Calu3 (cell line): ENCODE results near the gene NCOA7. TPM values are rescaled to one million over a fixed set of nuclear protein-coding genes. Genes with fewer than 3 reads are reported as not detected.

ENCODE experiments used
- BruUV-seq: library from RNA; stranded (reverse); fragments of 400-500 nt; replicated peaks from 2 replicates; lab custom pipeline; 2021; lab: Mats Ljungman, UMichigan
- CTCF ChIA-PET: fragments of 300-600 bp; sonication (Branson Sonifier 250); formaldehyde crosslinking; loops from one replicate; lab custom pipeline; 2022; ENCODE audit warnings: antibody characterized with exemption; lab: Charles Lee
- DNase-seq: peaks from one replicate; pipeline ENCODE4 v3.0.0; 2022
- H3K27ac Mint-ChIP-seq: one replicate; pipeline ENCODE4 v1.8.0; 2022; ENCODE audit warnings: mixed read lengths; ENCODE audit not compliant: unreplicated experiment
- H3K27me3 Mint-ChIP-seq: one replicate; pipeline ENCODE4 v1.8.0; 2022; ENCODE audit warnings: mixed read lengths; ENCODE audit not compliant: unreplicated experiment
- H3K36me3 Mint-ChIP-seq: one replicate; pipeline ENCODE4 v1.8.0; 2022; ENCODE audit warnings: mild to moderate bottlenecking, moderate library complexity, mixed read lengths; ENCODE audit not compliant: insufficient read depth, unreplicated experiment
- H3K4me1 Mint-ChIP-seq: one replicate; pipeline ENCODE4 v1.8.0; 2022; ENCODE audit warnings: mild to moderate bottlenecking, low read depth, mixed read lengths; ENCODE audit not compliant: unreplicated experiment
- H3K4me3 Mint-ChIP-seq: one replicate; pipeline ENCODE4 v1.8.0; 2022; ENCODE audit warnings: mild to moderate bottlenecking, low read depth, moderate library complexity, mixed read lengths; ENCODE audit not compliant: unreplicated experiment
- H3K9me3 Mint-ChIP-seq: one replicate; pipeline ENCODE4 v1.8.0; 2022; ENCODE audit warnings: low read depth, mixed read lengths; ENCODE audit not compliant: unreplicated experiment
- intact Hi-C: fragments of 100-400 bp; cut with micrococcal nuclease; formaldehyde crosslinking; loops from one replicate; pipeline ENCODE4 v1.10.0; 2022; ENCODE audit not compliant: unreplicated experiment
- total RNA-seq: library from RNA; stranded (reverse); gene quantifications from 2 replicates; pipeline ENCODE4 v1.2.3, GENCODE V29; 2022
- TF ChIP-seq, protein P1 (sequence below): fragments of 200-600 bp; IDR thresholded peaks from one replicate; pipeline ENCODE4 v1.8.0; 2022; ENCODE audit warnings: antibody characterized with exemption; ENCODE audit not compliant: unreplicated experiment

Gene NCOA7
- total RNA-seq, 1 experiment from 2014 or later = 102 TPM

GRCh38 chr6:125759184-125759902, 31.4 kb upstream of the NCOA7 start:
- intact Hi-C loops = loop anchor here (10.0 kb wide), 1 partner anchor 245 kb away; no protein-coding TSS in a partner anchor
- no peaks in the 10 kb centered on the region for H3K9me3 Mint-ChIP-seq
- no TSS peak for BruUV-seq
- no peak overlapping the region for H3K27ac Mint-ChIP-seq
- no peaks in the 10 kb centered on the region for H3K4me1 Mint-ChIP-seq
- H3K36me3 Mint-ChIP-seq = peaks cover 6% of the 10 kb centered on the region
- CTCF ChIA-PET = no interaction called here
- H3K4me3 Mint-ChIP-seq = no peak overlapping the region
- TF ChIP-seq, protein P1, sequence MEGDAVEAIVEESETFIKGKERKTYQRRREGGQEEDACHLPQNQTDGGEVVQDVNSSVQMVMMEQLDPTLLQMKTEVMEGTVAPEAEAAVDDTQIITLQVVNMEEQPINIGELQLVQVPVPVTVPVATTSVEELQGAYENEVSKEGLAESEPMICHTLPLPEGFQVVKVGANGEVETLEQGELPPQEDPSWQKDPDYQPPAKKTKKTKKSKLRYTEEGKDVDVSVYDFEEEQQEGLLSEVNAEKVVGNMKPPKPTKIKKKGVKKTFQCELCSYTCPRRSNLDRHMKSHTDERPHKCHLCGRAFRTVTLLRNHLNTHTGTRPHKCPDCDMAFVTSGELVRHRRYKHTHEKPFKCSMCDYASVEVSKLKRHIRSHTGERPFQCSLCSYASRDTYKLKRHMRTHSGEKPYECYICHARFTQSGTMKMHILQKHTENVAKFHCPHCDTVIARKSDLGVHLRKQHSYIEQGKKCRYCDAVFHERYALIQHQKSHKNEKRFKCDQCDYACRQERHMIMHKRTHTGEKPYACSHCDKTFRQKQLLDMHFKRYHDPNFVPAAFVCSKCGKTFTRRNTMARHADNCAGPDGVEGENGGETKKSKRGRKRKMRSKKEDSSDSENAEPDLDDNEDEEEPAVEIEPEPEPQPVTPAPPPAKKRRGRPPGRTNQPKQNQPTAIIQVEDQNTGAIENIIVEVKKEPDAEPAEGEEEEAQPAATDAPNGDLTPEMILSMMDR = no peak
- H3K27me3 Mint-ChIP-seq = peaks cover 21% of the 10 kb centered on the region
- DNase-seq = no peak

DNA sequence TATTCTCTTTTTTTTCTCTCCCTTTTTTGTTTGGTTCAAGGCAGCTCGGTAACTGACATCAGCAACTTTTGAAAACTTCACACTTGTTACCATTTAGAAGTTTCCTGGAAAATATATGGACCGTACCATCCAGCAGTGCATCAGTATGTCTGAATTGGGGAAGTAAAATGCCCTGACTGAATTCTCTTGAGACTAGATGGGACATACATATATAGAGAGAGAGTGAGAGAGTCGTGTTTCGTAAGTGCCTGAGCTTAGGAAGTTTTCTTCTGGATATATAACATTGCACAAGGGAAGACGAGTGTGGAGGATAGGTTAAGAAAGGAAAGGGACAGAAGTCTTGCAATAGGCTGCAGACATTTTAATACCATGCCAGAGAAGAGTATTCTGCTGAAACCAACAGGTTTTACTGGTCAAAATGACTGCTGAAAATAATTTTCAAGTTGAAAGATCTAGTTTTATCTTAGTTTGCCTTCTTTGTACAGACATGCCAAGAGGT, 30.8 kb upstream of the NCOA7 start:
- no peaks in the 10 kb centered on the region for H3K9me3 Mint-ChIP-seq
- H3K4me1 Mint-ChIP-seq = no peaks in the 10 kb centered on the region
- peaks cover 6% of the 10 kb centered on the region for H3K36me3 Mint-ChIP-seq
- H3K4me3 Mint-ChIP-seq = no peak overlapping the region
- H3K27ac Mint-ChIP-seq = no peak overlapping the region
- CTCF ChIA-PET = no interaction called here
- intact Hi-C loops = loop anchor here (10.0 kb wide), 1 partner anchor 245 kb away; no protein-coding TSS in a partner anchor
- TF ChIP-seq, protein P1 = no peak
- no TSS peak for BruUV-seq
- no peak for DNase-seq
- peaks cover 21% of the 10 kb centered on the region for H3K27me3 Mint-ChIP-seq

DNA sequence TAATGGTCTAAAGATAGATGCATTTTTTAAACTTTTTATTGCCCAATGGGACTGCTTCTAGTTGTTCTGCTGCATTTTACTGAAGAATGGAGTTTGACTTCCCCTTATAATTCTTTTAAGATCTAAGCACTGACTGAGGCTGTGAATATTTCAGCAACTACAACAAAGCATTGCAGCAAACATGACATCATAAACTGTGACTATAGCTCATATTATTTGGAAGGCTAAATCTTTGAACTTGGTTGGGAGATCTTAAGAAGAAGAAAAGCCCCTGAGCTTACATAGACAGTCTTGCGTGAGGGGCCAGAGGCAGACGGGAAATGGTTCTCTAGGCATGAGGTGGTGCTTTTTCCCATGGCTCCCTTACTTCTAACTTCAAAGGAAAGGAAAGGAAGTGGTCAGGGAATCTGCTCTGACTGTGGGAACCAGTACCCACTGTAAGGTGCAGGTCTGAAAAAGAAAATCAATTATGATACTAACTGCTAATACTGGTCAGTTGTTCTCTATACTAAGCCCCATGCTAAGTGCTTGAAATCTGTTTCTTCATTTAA, 26.6 kb upstream of the NCOA7 start:
- no peak for DNase-seq
- no peak overlapping the region for H3K27ac Mint-ChIP-seq
- no peaks in the 10 kb centered on the region for H3K4me1 Mint-ChIP-seq
- H3K27me3 Mint-ChIP-seq = peaks cover 22% of the 10 kb centered on the region
- H3K9me3 Mint-ChIP-seq = no peaks in the 10 kb centered on the region
- intact Hi-C loops = no loop called here
- no TSS peak for BruUV-seq
- peaks cover 4% of the 10 kb centered on the region for H3K36me3 Mint-ChIP-seq
- TF ChIP-seq, protein P1 = no peak
- CTCF ChIA-PET = interaction anchor here (0.7 kb wide), 1 partner anchor 338 kb away, joined by 3 read pairs; no protein-coding TSS in a partner anchor
- H3K4me3 Mint-ChIP-seq = no peak overlapping the region

GRCh38 chr6:125765944-125766343, 24.8 kb upstream of the NCOA7 start:
- Mint-ChIP-seq H3K4me3 (no peak overlapping the region), H3K4me1 (no peaks in the 10 kb centered on the region), H3K27me3 (peaks cover 7% of the 10 kb centered on the region), H3K9me3 (no peaks in the 10 kb centered on the region), H3K27ac (no peak overlapping the region), H3K36me3 (no peaks in the 10 kb centered on the region)
- CTCF ChIA-PET = no interaction called here
- intact Hi-C loops = no loop called here
- BruUV-seq = no TSS peak
- TF ChIP-seq, protein P1 = no peak
- no peak for DNase-seq
